ENCODE measurements around the gene TTLL8.

Gene TTLL8

GRCh38 chr22:49979587-49980264 lies 78.4 kb downstream of the TTLL8 start:
- peak; percentile 71 for DNase-seq

GRCh38 chr22:49977578-49977977 lies 80.5 kb downstream of the TTLL8 start:
- no peak for DNase-seq

- DNase-seq, result peak; percentile 61
These were observed 81.5 kb downstream of the TTLL8 start for GRCh38 chr22:49976439-49977175.

- no peak for DNase-seq
These were observed 82.3 kb downstream of the TTLL8 start for GRCh38 chr22:49975543-49976389.

GRCh38 chr22:49973018-49973961 lies 84.8 kb downstream of the TTLL8 start:
- DNase-seq, result no peak

- DNase-seq, result no peak
These were observed 85.7 kb downstream of the TTLL8 start for GRCh38 chr22:49972163-49973017.

GRCh38 chr22:49971232-49972162 lies 86.6 kb downstream of the TTLL8 start:
- DNase-seq, result peak; percentile 80

GRCh38 chr22:49970528-49971231 lies 87.4 kb downstream of the TTLL8 start:
- DNase-seq, result peak; percentile 99

GRCh38 chr22:49969751-49970527 lies 88.2 kb downstream of the TTLL8 start:
- peak; percentile 17 for DNase-seq

- no peak for DNase-seq
These were observed 89.1 kb downstream of the TTLL8 start for GRCh38 chr22:49968831-49969661.
